AG09319 (cell line): ENCODE data around the gene ZNF236.
"Not testable (repeated sequence)": the region's sequence is repeated elsewhere in the genome, so short reads cannot be mapped to it uniquely, and the experiment has no call there.

Experiments used
- DNase-seq: peaks from one replicate; pipeline ENCODE4 v3.0.0-alpha.2; 2010; ENCODE audit warnings: low read depth; ENCODE audit errors: extremely low read depth
- CTCF ChIP-seq: IDR thresholded peaks from 2 replicates; pipeline ENCODE4 v1.5.1; 2011; ENCODE audit warnings: low read depth, mild to moderate bottlenecking, inconsistent platforms, low read length, moderate library complexity

ZNF236 gene

GRCh38 chr18:76985951-76986236, 163.5 kb downstream of the ZNF236 start:
- TF ChIP-seq CTCF: no peak

GRCh38 chr18:76986406-76986805, 164.0 kb downstream of the ZNF236 start:
- TF ChIP-seq CTCF: no peak
- no peak for DNase-seq

More at GRCh38 chr18:76985951-76986236, 163.5 kb downstream of the ZNF236 start:
- no peak for DNase-seq

- DNase-seq: no peak
- TF ChIP-seq CTCF: no peak
These were observed 165.9 kb downstream of the ZNF236 start for GRCh38 chr18:76988031-76988826.

- no peak for DNase-seq
- TF ChIP-seq CTCF: no peak
These were observed 166.7 kb downstream of the ZNF236 start for GRCh38 chr18:76988827-76989646.

- no peak for DNase-seq
These were observed 167.4 kb downstream of the ZNF236 start for GRCh38 chr18:76989647-76990190.

GRCh38 chr18:76990343-76991020, 168.1 kb downstream of the ZNF236 start:
- not testable (repeated sequence) for DNase-seq

More at GRCh38 chr18:76989647-76990190, 167.4 kb downstream of the ZNF236 start:
- no peak for TF ChIP-seq CTCF

- TF ChIP-seq CTCF: no peak
- no peak for DNase-seq
These were observed 168.8 kb downstream of the ZNF236 start for GRCh38 chr18:76991021-76991688.
